Measurements from ENCODE around the gene KLK11.

Gene KLK11

DNA sequence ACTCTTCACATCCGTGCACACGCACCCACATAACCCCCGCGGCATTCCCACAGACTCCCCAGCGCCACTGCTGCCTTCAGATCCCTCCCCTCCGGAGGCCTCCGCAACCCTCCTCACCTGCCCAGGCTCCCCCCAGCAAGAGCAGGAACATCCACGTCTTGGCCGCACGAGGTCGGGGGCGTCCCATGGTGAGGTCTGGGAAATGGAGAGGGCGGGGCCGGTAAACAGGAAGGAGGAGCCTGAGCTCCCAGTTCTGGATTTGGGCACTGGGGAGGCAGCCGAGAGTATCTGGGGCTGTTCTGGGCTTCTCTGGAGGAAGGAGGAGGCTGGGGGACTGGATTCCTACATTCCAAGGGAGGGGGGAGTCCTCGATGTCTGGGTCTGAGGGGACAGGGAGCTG, 25.4 kb downstream of the KLK11 start:
- no peaks in the 10 kb centered on the region for H4K20me1 ChIP-seq (ENCODE audit: insufficient read depth, low read length, poor library complexity, severe bottlenecking)
- H3K4me2 ChIP-seq (ENCODE audit: low read depth, low read length, poor library complexity, severe bottlenecking) = no peak overlapping the region
- H3K9me2 ChIP-seq (replicated peaks; ENCODE audit: low read depth, low read length) = no peaks in the 10 kb centered on the region
- no peak overlapping the region for H2AFZ ChIP-seq (ENCODE audit: low read length)
- H3K79me2 ChIP-seq (ENCODE audit: insufficient read depth, low read length) = no peaks in the 10 kb centered on the region
- H3K9me3 ChIP-seq (ENCODE audit: insufficient read depth, low read depth, low read length) = peaks cover 5% of the 10 kb centered on the region; the same call in 1 of the 2 replicates
- no peaks in the 10 kb centered on the region for H3K36me3 ChIP-seq (ENCODE audit: insufficient read depth, low read length)
- H3K9ac ChIP-seq (ENCODE audit: low read depth, low read length, poor library complexity, severe bottlenecking) = no peak overlapping the region
- no peaks in the 10 kb centered on the region for H3F3A ChIP-seq (ENCODE audit: low read depth)
- H3K4me3 ChIP-seq (ENCODE audit: low read length, poor library complexity, severe bottlenecking) = no peak overlapping the region
- no peaks in the 10 kb centered on the region for H3K27me3 ChIP-seq (ENCODE audit: insufficient read depth, low read length, poor library complexity, severe bottlenecking)
- TF ChIP-seq, protein P1, sequence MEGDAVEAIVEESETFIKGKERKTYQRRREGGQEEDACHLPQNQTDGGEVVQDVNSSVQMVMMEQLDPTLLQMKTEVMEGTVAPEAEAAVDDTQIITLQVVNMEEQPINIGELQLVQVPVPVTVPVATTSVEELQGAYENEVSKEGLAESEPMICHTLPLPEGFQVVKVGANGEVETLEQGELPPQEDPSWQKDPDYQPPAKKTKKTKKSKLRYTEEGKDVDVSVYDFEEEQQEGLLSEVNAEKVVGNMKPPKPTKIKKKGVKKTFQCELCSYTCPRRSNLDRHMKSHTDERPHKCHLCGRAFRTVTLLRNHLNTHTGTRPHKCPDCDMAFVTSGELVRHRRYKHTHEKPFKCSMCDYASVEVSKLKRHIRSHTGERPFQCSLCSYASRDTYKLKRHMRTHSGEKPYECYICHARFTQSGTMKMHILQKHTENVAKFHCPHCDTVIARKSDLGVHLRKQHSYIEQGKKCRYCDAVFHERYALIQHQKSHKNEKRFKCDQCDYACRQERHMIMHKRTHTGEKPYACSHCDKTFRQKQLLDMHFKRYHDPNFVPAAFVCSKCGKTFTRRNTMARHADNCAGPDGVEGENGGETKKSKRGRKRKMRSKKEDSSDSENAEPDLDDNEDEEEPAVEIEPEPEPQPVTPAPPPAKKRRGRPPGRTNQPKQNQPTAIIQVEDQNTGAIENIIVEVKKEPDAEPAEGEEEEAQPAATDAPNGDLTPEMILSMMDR (conservative IDR thresholded peaks at IDR 0.05; ENCODE audit: low read length) = no peak
- no peak for TF ChIP-seq EZH2phosphoT487 (IDR thresholded peaks at IDR 0.05; ENCODE audit: borderline replicate concordance)
- H3K4me1 ChIP-seq (ENCODE audit: insufficient read depth, low read length, poor library complexity, severe bottlenecking) = no peaks in the 10 kb centered on the region

DNA sequence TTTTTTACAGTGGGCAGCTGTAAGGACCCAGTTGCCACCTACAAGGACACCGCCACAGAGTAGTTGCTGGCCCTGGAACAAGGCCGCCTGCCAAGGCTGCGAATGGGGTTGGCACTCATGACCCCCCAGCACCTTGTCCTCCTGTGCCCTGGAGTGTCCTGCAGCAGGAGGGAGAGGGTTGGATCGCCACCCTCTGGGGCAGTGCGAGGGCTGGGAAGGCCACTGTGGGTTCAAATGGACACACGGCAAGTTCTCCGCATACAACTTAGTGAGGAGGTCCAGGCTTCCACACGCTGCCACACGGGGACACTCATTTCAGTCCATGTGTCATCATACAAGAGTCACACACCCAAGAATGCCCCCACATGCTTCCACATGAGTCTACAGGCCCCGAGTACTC, 26.0 kb downstream of the KLK11 start:
- no peaks in the 10 kb centered on the region for H3K9me2 ChIP-seq (replicated peaks; ENCODE audit: low read depth, low read length)
- H3K79me2 ChIP-seq (ENCODE audit: insufficient read depth, low read length) = no peaks in the 10 kb centered on the region
- H3K9ac ChIP-seq (ENCODE audit: low read depth, low read length, poor library complexity, severe bottlenecking) = no peak overlapping the region
- no peaks in the 10 kb centered on the region for H3F3A ChIP-seq (ENCODE audit: low read depth)
- H3K9me3 ChIP-seq (ENCODE audit: insufficient read depth, low read depth, low read length) = peaks cover 5% of the 10 kb centered on the region; the same call in 1 of the 2 replicates
- H4K20me1 ChIP-seq (ENCODE audit: insufficient read depth, low read length, poor library complexity, severe bottlenecking) = no peaks in the 10 kb centered on the region
- TF ChIP-seq, protein P1 (conservative IDR thresholded peaks at IDR 0.05; ENCODE audit: low read length) = no peak
- no peak for TF ChIP-seq EZH2phosphoT487 (IDR thresholded peaks at IDR 0.05; ENCODE audit: borderline replicate concordance)
- H3K4me1 ChIP-seq (ENCODE audit: insufficient read depth, low read length, poor library complexity, severe bottlenecking) = no peaks in the 10 kb centered on the region
- no peak overlapping the region for H2AFZ ChIP-seq (ENCODE audit: low read length)
- no peak overlapping the region for H3K4me2 ChIP-seq (ENCODE audit: low read depth, low read length, poor library complexity, severe bottlenecking)
- no peaks in the 10 kb centered on the region for H3K36me3 ChIP-seq (ENCODE audit: insufficient read depth, low read length)
- H3K27me3 ChIP-seq (ENCODE audit: insufficient read depth, low read length, poor library complexity, severe bottlenecking) = no peaks in the 10 kb centered on the region
- H3K4me3 ChIP-seq (ENCODE audit: low read length, poor library complexity, severe bottlenecking) = no peak overlapping the region

DNA sequence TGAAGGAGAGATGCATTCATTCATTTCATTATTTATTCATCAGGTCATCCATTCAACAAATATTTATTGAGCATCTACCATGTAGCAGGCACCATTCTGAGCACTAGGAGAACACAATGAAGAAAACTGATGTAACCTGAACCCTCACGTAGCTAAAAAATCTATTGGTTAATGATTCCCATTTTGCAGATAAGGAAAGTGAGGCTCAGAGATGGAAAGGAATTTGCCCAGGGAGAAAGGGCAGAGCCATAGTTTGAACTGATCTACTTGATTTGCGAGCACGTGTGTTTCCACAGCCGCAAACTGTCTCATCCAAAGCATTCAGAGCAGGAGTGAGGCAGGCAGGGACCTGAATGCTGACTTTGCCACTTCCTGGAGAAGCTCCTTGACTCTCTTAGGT, 27.7 kb downstream of the KLK11 start:
- no peak overlapping the region for H3K4me2 ChIP-seq (ENCODE audit: low read depth, low read length, poor library complexity, severe bottlenecking)
- no peaks in the 10 kb centered on the region for H3K27me3 ChIP-seq (ENCODE audit: insufficient read depth, low read length, poor library complexity, severe bottlenecking)
- H4K20me1 ChIP-seq (ENCODE audit: insufficient read depth, low read length, poor library complexity, severe bottlenecking) = no peaks in the 10 kb centered on the region
- H3K4me1 ChIP-seq (ENCODE audit: insufficient read depth, low read length, poor library complexity, severe bottlenecking) = no peaks in the 10 kb centered on the region
- no peaks in the 10 kb centered on the region for H3K36me3 ChIP-seq (ENCODE audit: insufficient read depth, low read length)
- H3K9ac ChIP-seq (ENCODE audit: low read depth, low read length, poor library complexity, severe bottlenecking) = no peak overlapping the region
- H2AFZ ChIP-seq (ENCODE audit: low read length) = no peak overlapping the region
- H3F3A ChIP-seq (ENCODE audit: low read depth) = no peaks in the 10 kb centered on the region
- no peaks in the 10 kb centered on the region for H3K79me2 ChIP-seq (ENCODE audit: insufficient read depth, low read length)
- no peak overlapping the region for H3K4me3 ChIP-seq (ENCODE audit: low read length, poor library complexity, severe bottlenecking)
- no peaks in the 10 kb centered on the region for H3K9me2 ChIP-seq (replicated peaks; ENCODE audit: low read depth, low read length)
- TF ChIP-seq, protein P1 (conservative IDR thresholded peaks at IDR 0.05; ENCODE audit: low read length) = no peak
- TF ChIP-seq EZH2phosphoT487 (IDR thresholded peaks at IDR 0.05; ENCODE audit: borderline replicate concordance) = no peak
- peaks cover 5% of the 10 kb centered on the region; the same call in 1 of the 2 replicates for H3K9me3 ChIP-seq (ENCODE audit: insufficient read depth, low read depth, low read length)

Data from Loucy (cell line).